K562 (cell line): ENCODE measurements around the gene BCKDHB. TPM values are rescaled to one million over a fixed set of nuclear protein-coding genes. Genes with fewer than 3 reads are reported as not detected.
A peak's percentile ranks its signal among the peaks of the same experiment; 100 is the strongest.

Experiments used
- ATAC-seq: fragments of 200-7000 bp; cut with Tn5 transposase; 3 replicates; pipeline ENCODE4 v1.9.1; 2020; ENCODE audit warnings: moderate library complexity
- BruUV-seq: library from RNA; stranded (reverse); fragments of 400-500 nt; replicated peaks from 2 replicates; lab custom pipeline; 2021; lab: Mats Ljungman, UMichigan
- CTCF ChIA-PET: fragments of 300-600 bp; formaldehyde crosslinking; extraction: SDS; loops from one replicate; lab custom pipeline; 2021; ENCODE audit warnings: low intra/inter-chr PET ratio; lab: Yijun Ruan, JAX
- POLR2A ChIA-PET: fragments of 300-600, 350-650 bp; sonication (Branson Sonifier 250); formaldehyde crosslinking; extraction: SDS; loops from one replicate; lab custom pipeline; 2021; ENCODE audit warnings: antibody characterized with exemption, inconsistent platforms; lab: Yijun Ruan, JAX
- DNase-seq, 4 experiments: peaks; one replicate each; pipeline versions ENCODE4 v3.0.0 to v3.0.0-alpha.2; 2011 to 2018; ENCODE audit warnings: low spot score in 3 of 4, mixed read lengths in 3 of 4; ENCODE audit errors: extremely low read depth in 1 of 4
- FAIRE-seq: peaks from 2 replicates; lab custom pipeline; 2011; peaks lifted over from hg19 to GRCh38; lab: Jason Lieb, UNC
- H2AFZ ChIP-seq: 2 replicates; pipeline ENCODE4 v1.6.0; 2011; ENCODE audit warnings: low read depth, low read length, control low read depth, inconsistent platforms
- H3K27ac ChIP-seq: fragments of 200-600 bp; 3 replicates; pipeline ENCODE4 v1.8.0; 2011; ENCODE audit warnings: low read depth, mild to moderate bottlenecking, control low read depth, inconsistent platforms, low read length, moderate library complexity, mixed read lengths; ENCODE audit errors: extremely low read depth
- H3K27me3 ChIP-seq, 2 experiments: fragments of 300-600 bp in 1 of 2; 2 replicates in 1 of 2; 3 replicates in 1 of 2; pipeline versions ENCODE4 v1.6.0 to v1.8.0; 2011; ENCODE audit warnings: inconsistent platforms in 2 of 2, low read length in 2 of 2, mild to moderate bottlenecking in 1 of 2, mixed read lengths in 1 of 2, moderate library complexity in 1 of 2; ENCODE audit not compliant: control insufficient read depth in 2 of 2, insufficient read depth in 2 of 2
- H3K36me3 ChIP-seq: fragments of 300-600 bp; 3 replicates; pipeline ENCODE4 v1.8.0; 2011; ENCODE audit warnings: mild to moderate bottlenecking, low read length, inconsistent platforms; ENCODE audit not compliant: control insufficient read depth, insufficient read depth
- H3K4me1 ChIP-seq, 2 experiments: fragments of 200-600 bp in 1 of 2; replicated peaks in 1 of 2; 2 replicates in 1 of 2; 3 replicates in 1 of 2; pipeline versions ENCODE4 v1.5.1 to v1.8.0; 2011; ENCODE audit warnings: inconsistent platforms in 2 of 2, low read length in 2 of 2, mild to moderate bottlenecking in 1 of 2, mixed read lengths in 1 of 2, moderate library complexity in 1 of 2; ENCODE audit not compliant: control insufficient read depth in 2 of 2, insufficient read depth in 2 of 2
- H3K4me2 ChIP-seq: 2 replicates; pipeline ENCODE4 v1.6.1; 2011; ENCODE audit warnings: low read length, control low read depth, inconsistent platforms, mixed read lengths; ENCODE audit not compliant: insufficient read depth
- H3K4me3 ChIP-seq: fragments of 200-600 bp; sonication (generic), shearing (Covaris generic); 2 replicates; pipeline ENCODE4 v1.5.1; 2016; ENCODE audit warnings: control low read depth, inconsistent platforms
- H3K79me2 ChIP-seq: fragments of 200-600 bp; 3 replicates; pipeline ENCODE4 v1.8.0; 2011; ENCODE audit warnings: low read length, inconsistent platforms; ENCODE audit not compliant: control insufficient read depth, insufficient read depth
- H3K9ac ChIP-seq, 2 experiments: 2 replicates each; pipeline versions ENCODE4 v1.6.0 to v1.6.1; 2011; ENCODE audit warnings: low read depth in 2 of 2, low read length in 2 of 2, control low read depth in 1 of 2, inconsistent platforms in 1 of 2, mild to moderate bottlenecking in 1 of 2, mixed read lengths in 1 of 2; ENCODE audit not compliant: insufficient read depth in 1 of 2
- H3K9me1 ChIP-seq: one replicate; pipeline ENCODE4 v1.6.0; 2011; ENCODE audit warnings: inconsistent platforms, mild to moderate bottlenecking, low read length, moderate library complexity; ENCODE audit not compliant: control insufficient read depth, insufficient read depth
- H3K9me3 ChIP-seq: replicated peaks from 2 replicates; pipeline ENCODE4 v1.5.1; 2011; ENCODE audit warnings: low read depth, low read length, inconsistent platforms; ENCODE audit not compliant: control insufficient read depth, insufficient read depth
- H4K20me1 ChIP-seq: replicated peaks from 2 replicates; pipeline ENCODE4 v1.6.1; 2011; ENCODE audit warnings: low read length, inconsistent platforms, mixed read lengths; ENCODE audit not compliant: control insufficient read depth, insufficient read depth
- ADNP ChIP-seq: fragments of 200-800 bp; sonication (Bioruptor generic); IDR thresholded peaks from 2 replicates; pipeline ENCODE4 v1.6.1; 2016; ENCODE audit warnings: missing genetic modification characterization, missing compliant biosample characterization
- ATF7 ChIP-seq: fragments of 450-650 bp; IDR thresholded peaks from 2 replicates; pipeline ENCODE4 v1.7.1; 2014; ENCODE audit warnings: mild to moderate bottlenecking, moderate library complexity
- CREB1 ChIP-seq, 2 experiments: sonication (generic) in 1 of 2; formaldehyde crosslinking in 1 of 2; IDR thresholded peaks; 2 replicates each; pipeline versions ENCODE4 v1.6.1 to v1.8.0; 2012 to 2022; ENCODE audit warnings: inconsistent platforms in 1 of 2, mild to moderate bottlenecking in 1 of 2, missing genetic modification reagents in 1 of 2, moderate library complexity in 1 of 2
- NCOA2 ChIP-seq, 2 experiments: fragments of 450-650 bp; IDR thresholded peaks; 2 replicates each; pipeline ENCODE4 v1.6.1; 2018; ENCODE audit warnings: mild to moderate bottlenecking in 2 of 2, moderate library complexity in 1 of 2; ENCODE audit not compliant: partially characterized antibody in 2 of 2
- NFIC ChIP-seq: fragments of 450-650 bp; IDR thresholded peaks from 2 replicates; pipeline ENCODE4 v1.6.1; 2017; ENCODE audit warnings: mild to moderate bottlenecking, inconsistent platforms
- NFIX ChIP-seq: fragments of 250-450 bp; sonication (Bioruptor Pico); IDR thresholded peaks from 2 replicates; pipeline ENCODE4 v1.4.0; 2020; ENCODE audit warnings: low read depth, mild to moderate bottlenecking, moderate library complexity
- PHF21A ChIP-seq: fragments of 450-650 bp; IDR thresholded peaks from 2 replicates; pipeline ENCODE4 v1.6.1; 2017; ENCODE audit warnings: low read depth, borderline replicate concordance
- RAD21 ChIP-seq, 2 experiments: fragments of 250-450 bp in 1 of 2; fragments of 450-650 bp in 1 of 2; sonication (Bioruptor Pico) in 1 of 2; formaldehyde crosslinking in 1 of 2; IDR thresholded peaks in 1 of 2; conservative IDR thresholded peaks in 1 of 2; 2 replicates each; pipeline versions ENCODE4 v1.4.0 to v1.8.0; 2020 to 2022; ENCODE audit warnings: mild to moderate bottlenecking in 2 of 2, moderate library complexity in 1 of 2
- RUNX1 ChIP-seq: sonication (generic); IDR thresholded peaks from 2 replicates; pipeline ENCODE4 v1.6.1; 2016; ENCODE audit warnings: antibody characterized with exemption, low read depth
- SMAD1 ChIP-seq: fragments of 150-350 bp; IDR thresholded peaks from 2 replicates; pipeline ENCODE4 v1.6.1; 2014; ENCODE audit warnings: low read length, low read depth; ENCODE audit not compliant: partially characterized antibody
- SMARCA5 ChIP-seq: fragments of 450-650 bp; IDR thresholded peaks from 2 replicates; pipeline ENCODE4 v1.6.1; 2016
- STAT5A ChIP-seq: IDR thresholded peaks from 2 replicates; pipeline ENCODE4 v1.6.1; 2012; ENCODE audit warnings: low read length, inconsistent platforms, borderline replicate concordance
- THRAP3 ChIP-seq: fragments of 450-650 bp; IDR thresholded peaks from 2 replicates; pipeline ENCODE4 v1.6.1; 2016; ENCODE audit warnings: mild to moderate bottlenecking, inconsistent platforms, borderline replicate concordance
- TRIM24 ChIP-seq, 2 experiments: fragments of 450-650 bp; IDR thresholded peaks; 2 replicates each; pipeline ENCODE4 v1.6.1; 2016
- ZBTB7A ChIP-seq: IDR thresholded peaks from 2 replicates; pipeline ENCODE4 v1.6.1; 2011; ENCODE audit warnings: low read depth, mild to moderate bottlenecking, low read length, moderate library complexity, borderline replicate concordance; ENCODE audit not compliant: control insufficient read depth
- ZNF165 ChIP-seq: fragments of 250-450 bp; sonication (Bioruptor Pico); IDR thresholded peaks from 2 replicates; pipeline ENCODE4 v1.4.0; 2020; ENCODE audit warnings: borderline replicate concordance
- WGBS: fragments of 100-300 bp; shearing (Covaris generic); methylation state at CpG from one replicate; pipeline ENCODE4 v1.1.6; 2016; ENCODE audit warnings: low coverage, mixed read lengths; ENCODE audit not compliant: insufficient coverage; ENCODE audit errors: missing lambda C conversion rate; 5-methylcytosine and 5-hydroxymethylcytosine counted together
- in situ Hi-C: fragments of 300-500 bp; cut with MboI; formaldehyde crosslinking; loops from 4 replicates; pipeline ENCODE4 v1.15.0; 2018; ENCODE audit warnings: inconsistent platforms, mixed read lengths
- intact Hi-C: fragments of 100-400 bp; cut with micrococcal nuclease; formaldehyde crosslinking; loops from 2 replicates; pipeline ENCODE4 v1.14.2; 2022
- polyA plus RNA-seq, 8 experiments: library from polyadenylated mRNA; depleted of rRNA in 4 of 8; stranded (reverse) in 5 of 8; unstranded in 3 of 8; fragments of >200 nt; fragmentation: Nextera tagmentation in 2 of 8; fragmentation: Illumina TruSeq in 1 of 8; extraction: Ambion mirVana in 2 of 8; extraction: Trizol in 1 of 8; gene quantifications; 2 replicates each; pipeline versions ENCODE4 v1.2.1 to v1.2.3, GENCODE V29; 2011 to 2014; ENCODE audit warnings: inconsistent platforms in 1 of 8, missing spikeins in 1 of 8
- total RNA-seq, 7 experiments: library from RNA; depleted of rRNA in 6 of 7; stranded (reverse); fragments of >200 nt in 6 of 7; fragmentation: Illumina TruSeq in 2 of 7; extraction: Trizol in 2 of 7; gene quantifications; 2 replicates each; pipeline versions ENCODE4 v1.2.1 to v1.2.3, GENCODE V29; 2011 to 2021; ENCODE audit warnings: low replicate concordance in 1 of 7
- TF ChIP-seq, protein P1 (sequence below), 3 experiments: IDR thresholded peaks in 2 of 3; conservative IDR thresholded peaks in 1 of 3; 2 replicates each; pipeline ENCODE4 v1.5.1; 2011 to 2012; ENCODE audit warnings: low read length in 3 of 3, mild to moderate bottlenecking in 3 of 3, control low read depth in 2 of 3, improper control_type of control experiment in 1 of 3, inconsistent platforms in 1 of 3, low read depth in 1 of 3, mixed read lengths in 1 of 3, moderate library complexity in 1 of 3; ENCODE audit not compliant: insufficient read depth in 2 of 3
- TF ChIP-seq, protein P2 (sequence below): fragments of 450-650 bp; IDR thresholded peaks from one replicate; pipeline ENCODE4 v1.6.1; 2018; ENCODE audit warnings: mild to moderate bottlenecking, moderate library complexity; ENCODE audit not compliant: partially characterized antibody
- TF ChIP-seq, protein P3 (sequence below): IDR thresholded peaks from 2 replicates; pipeline ENCODE4 v1.6.1; 2012; ENCODE audit warnings: low read depth, low read length, improper control_type of control experiment, borderline replicate concordance

Gene BCKDHB
- total and polyA plus RNA-seq, 9 of the 15 experiments (the other 6 are each of a cell fraction or from before 2014, with no cell fraction given) = 4.1 to 23.7 (median 7.5) TPM

DNA sequence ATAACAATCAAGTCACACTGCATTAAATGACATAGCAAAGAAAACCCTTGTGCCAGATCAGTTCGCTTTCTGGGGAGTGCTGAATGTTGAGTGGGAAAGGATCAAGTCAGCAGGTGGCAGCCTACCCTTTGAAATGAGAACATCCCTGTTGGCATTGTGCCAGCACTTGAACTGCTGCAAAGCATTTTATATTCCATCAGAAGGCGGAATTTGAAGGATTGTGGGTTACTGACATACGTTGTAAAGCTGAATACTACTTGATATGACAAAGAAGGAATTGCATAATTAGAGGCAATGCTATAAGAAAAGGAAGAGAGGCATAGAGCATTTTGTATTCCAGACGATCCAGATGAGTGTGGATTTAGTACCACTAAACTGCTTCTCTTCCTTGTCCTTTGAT, 26.5 kb downstream of the BCKDHB start:
- FAIRE-seq (no peak), ATAC-seq (peak; percentile 67; the same call in 2 of the 3 replicates), DNase-seq (peak; percentile 27 to 61 (median 46))
- ChIA-PET CTCF (no interaction called here), POLR2A (no interaction called here)
- H3K79me2 ChIP-seq = no peaks in the 10 kb centered on the region
- intact Hi-C loops (loop anchor here (2.0 kb wide), 1 partner anchor 1620 kb away; the partner anchor contains the start of gene TENT5A), in situ Hi-C loops (no loop called here)
- H3K27me3 ChIP-seq = no peaks in the 10 kb centered on the region
- WGBS = 44% methylated on average over 4 of the region's 4 CpGs
- H4K20me1 ChIP-seq = no peaks in the 10 kb centered on the region
- no peak overlapping the region for H3K27ac ChIP-seq
- H3K9me3 ChIP-seq = no peaks in the 10 kb centered on the region
- BruUV-seq = no TSS peak
- H3K36me3 ChIP-seq = no peaks in the 10 kb centered on the region
- no peak overlapping the region for H2AFZ ChIP-seq
- no peaks in the 10 kb centered on the region for H3K9me1 ChIP-seq
- H3K4me2 ChIP-seq = no peak overlapping the region
- no peak overlapping the region for H3K4me3 ChIP-seq
- no peak overlapping the region for H3K9ac ChIP-seq
- peaks cover 0 to 4% of the 10 kb centered on the region in 2 experiments; a peak in 1 of 5 replicates for H3K4me1 ChIP-seq
- TF ChIP-seq STAT5A = no peak
- TF ChIP-seq ZBTB7A = no peak
- TF ChIP-seq, protein P1, sequence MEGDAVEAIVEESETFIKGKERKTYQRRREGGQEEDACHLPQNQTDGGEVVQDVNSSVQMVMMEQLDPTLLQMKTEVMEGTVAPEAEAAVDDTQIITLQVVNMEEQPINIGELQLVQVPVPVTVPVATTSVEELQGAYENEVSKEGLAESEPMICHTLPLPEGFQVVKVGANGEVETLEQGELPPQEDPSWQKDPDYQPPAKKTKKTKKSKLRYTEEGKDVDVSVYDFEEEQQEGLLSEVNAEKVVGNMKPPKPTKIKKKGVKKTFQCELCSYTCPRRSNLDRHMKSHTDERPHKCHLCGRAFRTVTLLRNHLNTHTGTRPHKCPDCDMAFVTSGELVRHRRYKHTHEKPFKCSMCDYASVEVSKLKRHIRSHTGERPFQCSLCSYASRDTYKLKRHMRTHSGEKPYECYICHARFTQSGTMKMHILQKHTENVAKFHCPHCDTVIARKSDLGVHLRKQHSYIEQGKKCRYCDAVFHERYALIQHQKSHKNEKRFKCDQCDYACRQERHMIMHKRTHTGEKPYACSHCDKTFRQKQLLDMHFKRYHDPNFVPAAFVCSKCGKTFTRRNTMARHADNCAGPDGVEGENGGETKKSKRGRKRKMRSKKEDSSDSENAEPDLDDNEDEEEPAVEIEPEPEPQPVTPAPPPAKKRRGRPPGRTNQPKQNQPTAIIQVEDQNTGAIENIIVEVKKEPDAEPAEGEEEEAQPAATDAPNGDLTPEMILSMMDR (IDR thresholded peaks at IDR 0.05 in 2 of 3, conservative IDR thresholded peaks at IDR 0.05 in 1 of 3; ENCODE audit: insufficient read depth in 2 of 3, low read depth in 1 of 3, low read length in 3 of 3) = peak in 2 of 3 experiments; percentile 49 to 57; a peak in 3 of 6 replicates
- peak; percentile 98 for TF ChIP-seq NFIX (CRISPR knock-in tag)
- no peak for TF ChIP-seq ZNF165 (CRISPR knock-in tag)
- 0 out of 4 replicates have a peak, but pooled peaks of 1 of the 2 experiments have one; percentile 11 for TF ChIP-seq TRIM24 (IDR thresholded peaks at IDR 0.05)
- TF ChIP-seq, protein P2, sequence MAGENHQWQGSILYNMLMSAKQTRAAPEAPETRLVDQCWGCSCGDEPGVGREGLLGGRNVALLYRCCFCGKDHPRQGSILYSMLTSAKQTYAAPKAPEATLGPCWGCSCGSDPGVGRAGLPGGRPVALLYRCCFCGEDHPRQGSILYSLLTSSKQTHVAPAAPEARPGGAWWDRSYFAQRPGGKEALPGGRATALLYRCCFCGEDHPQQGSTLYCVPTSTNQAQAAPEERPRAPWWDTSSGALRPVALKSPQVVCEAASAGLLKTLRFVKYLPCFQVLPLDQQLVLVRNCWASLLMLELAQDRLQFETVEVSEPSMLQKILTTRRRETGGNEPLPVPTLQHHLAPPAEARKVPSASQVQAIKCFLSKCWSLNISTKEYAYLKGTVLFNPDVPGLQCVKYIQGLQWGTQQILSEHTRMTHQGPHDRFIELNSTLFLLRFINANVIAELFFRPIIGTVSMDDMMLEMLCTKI = no peak
- TF ChIP-seq ADNP (tag) = no peak
- TF ChIP-seq NCOA2 (IDR thresholded peaks at IDR 0.05; ENCODE audit: partially characterized antibody in 2 of 2) = peak in 1 of 2 experiments; percentile 45
- peak; percentile 100 for TF ChIP-seq NFIC
- TF ChIP-seq ATF7 = no peak
- TF ChIP-seq CREB1 (IDR thresholded peaks at IDR 0.05) = no peak
- TF ChIP-seq CREB1 (CRISPR knock-in tag; IDR thresholded peaks at IDR 0.05) = no peak
- TF ChIP-seq, protein P3, sequence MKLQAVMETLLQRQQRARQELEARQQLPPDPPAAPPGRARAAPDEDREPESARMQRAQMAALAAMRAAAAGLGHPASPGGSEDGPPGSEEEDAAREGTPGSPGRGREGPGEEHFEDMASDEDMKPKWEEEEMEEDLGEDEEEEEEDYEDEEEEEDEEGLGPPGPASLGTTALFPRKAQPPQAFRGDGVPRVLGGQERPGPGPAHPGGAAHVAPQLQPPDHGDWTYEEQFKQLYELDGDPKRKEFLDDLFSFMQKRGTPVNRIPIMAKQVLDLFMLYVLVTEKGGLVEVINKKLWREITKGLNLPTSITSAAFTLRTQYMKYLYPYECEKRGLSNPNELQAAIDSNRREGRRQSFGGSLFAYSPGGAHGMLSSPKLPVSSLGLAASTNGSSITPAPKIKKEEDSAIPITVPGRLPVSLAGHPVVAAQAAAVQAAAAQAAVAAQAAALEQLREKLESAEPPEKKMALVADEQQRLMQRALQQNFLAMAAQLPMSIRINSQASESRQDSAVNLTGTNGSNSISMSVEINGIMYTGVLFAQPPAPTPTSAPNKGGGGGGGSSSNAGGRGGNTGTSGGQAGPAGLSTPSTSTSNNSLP = no peak
- TF ChIP-seq RUNX1 = no peak
- TF ChIP-seq SMAD1 = peak; percentile 95
- no peak for TF ChIP-seq THRAP3
- no peak for TF ChIP-seq PHF21A
- TF ChIP-seq RAD21 (CRISPR knock-in tag; conservative IDR thresholded peaks at IDR 0.05 in 1 of 2, IDR thresholded peaks at IDR 0.05 in 1 of 2) = peak; percentile 35 to 82; a peak in 3 of 4 replicates
- TF ChIP-seq SMARCA5 = no peak
